Ammon's horn (tissue), 1 donor: ENCODE results near the gene PAXX.

Experiments
- DNase-seq: peaks from one replicate; pipeline ENCODE4 v3.0.0-alpha.2; 2016; ENCODE audit warnings: low spot score

PAXX gene

DNA sequence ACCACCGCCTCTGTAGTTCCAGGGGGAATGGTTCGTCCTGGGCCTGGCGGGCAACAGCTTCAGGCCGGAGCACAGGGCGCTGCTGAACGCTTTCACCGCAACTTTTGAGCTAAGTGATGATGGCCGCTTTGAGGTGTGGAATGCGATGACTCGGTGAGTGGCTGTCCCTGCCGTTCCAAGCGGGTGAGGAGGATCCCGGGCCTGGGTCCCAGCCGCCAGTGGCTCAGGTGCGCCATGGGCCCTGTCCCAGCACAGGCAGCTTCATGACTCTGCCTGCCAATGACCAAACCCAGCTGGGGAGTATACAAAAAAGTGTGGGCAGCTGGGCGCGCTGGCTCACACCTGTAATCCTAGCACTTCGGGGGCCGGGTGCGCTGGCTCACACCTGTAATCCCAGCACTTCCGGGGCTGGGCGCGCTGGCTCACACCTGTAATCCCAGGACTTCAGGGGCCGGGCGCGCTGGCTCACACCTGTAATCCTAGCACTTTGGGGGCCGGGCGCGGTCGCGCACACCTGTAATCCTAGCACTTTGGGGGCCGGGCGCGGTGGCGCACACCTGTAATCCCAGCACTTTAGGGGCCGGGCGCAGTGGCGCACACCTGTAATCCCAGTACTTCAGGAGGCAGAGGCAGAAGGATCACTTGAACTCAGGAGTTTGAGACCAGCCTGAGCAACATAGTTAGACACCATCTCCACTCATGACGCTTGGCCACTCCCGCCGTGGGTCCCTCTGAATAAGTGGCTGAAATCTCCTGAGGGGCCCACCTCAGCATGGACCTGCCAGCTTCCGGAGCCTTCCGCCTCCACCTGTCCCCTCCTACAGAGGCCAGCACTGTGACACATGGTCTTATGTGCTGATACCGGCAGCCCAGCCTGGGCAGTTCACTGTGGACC, 39.1 kb upstream of the PAXX start:
- no peak for DNase-seq

DNA sequence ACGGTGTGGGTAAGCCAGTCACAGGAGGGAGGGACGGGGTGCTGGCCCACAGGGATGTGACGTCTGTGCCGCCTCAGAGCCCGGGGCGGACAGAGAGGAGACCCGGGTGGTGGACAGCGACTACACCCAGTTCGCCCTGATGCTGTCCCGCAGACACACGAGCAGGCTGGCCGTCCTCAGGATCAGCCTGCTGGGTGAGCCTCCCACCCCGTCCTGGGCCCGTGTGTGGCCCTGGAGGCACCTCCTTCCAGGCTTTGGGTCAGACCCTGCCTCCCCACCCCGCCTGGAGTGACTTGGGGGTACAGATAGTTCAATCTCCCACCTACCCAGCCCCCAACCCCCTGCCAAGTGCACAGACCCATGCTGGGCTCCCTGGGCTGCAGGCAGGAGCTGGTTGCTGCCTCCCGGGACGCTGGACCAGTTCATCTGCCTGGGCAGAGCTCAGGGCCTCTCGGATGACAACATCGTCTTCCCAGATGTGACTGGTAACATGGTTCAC, 38.4 kb upstream of the PAXX start:
- no peak for DNase-seq

DNA sequence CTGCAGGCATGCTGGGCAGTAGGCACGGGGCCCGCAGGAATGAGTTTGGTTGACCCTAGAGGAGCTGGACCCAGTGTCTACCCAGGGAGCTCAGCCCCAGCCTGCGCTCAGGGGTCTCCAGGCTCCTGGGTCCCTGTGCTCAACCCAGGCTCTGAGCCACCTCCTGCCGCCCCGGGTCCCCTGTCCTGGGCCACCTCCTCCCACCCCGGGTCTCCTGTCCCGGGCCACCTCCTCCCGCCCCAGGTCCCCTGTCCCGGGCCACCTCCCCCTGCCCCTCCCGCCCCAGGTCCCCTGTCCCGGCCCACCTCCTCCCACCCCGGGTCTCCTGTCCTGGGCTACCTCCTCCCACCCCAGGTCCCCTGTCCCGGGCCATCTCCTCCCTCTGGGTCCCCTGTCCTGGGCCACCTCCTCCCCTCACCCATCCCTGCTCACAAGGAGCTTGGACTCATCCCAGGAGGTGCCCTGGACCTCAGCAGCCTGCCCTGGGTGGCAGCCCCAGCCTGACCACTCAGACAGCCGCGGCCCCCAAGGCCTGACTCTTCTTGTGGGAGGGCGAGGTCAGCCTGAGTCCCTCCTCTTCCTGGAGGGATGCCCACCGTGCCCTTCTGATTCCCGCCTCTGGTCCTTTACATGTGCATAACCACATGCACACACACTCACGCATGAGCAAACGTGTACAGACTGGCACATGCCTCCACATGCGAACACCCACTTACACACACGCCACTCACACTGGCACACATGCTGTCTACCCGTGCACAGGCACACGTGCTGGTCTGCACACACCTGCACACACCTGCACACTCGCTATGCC, 37.7 kb upstream of the PAXX start:
- DNase-seq: no peak

DNA sequence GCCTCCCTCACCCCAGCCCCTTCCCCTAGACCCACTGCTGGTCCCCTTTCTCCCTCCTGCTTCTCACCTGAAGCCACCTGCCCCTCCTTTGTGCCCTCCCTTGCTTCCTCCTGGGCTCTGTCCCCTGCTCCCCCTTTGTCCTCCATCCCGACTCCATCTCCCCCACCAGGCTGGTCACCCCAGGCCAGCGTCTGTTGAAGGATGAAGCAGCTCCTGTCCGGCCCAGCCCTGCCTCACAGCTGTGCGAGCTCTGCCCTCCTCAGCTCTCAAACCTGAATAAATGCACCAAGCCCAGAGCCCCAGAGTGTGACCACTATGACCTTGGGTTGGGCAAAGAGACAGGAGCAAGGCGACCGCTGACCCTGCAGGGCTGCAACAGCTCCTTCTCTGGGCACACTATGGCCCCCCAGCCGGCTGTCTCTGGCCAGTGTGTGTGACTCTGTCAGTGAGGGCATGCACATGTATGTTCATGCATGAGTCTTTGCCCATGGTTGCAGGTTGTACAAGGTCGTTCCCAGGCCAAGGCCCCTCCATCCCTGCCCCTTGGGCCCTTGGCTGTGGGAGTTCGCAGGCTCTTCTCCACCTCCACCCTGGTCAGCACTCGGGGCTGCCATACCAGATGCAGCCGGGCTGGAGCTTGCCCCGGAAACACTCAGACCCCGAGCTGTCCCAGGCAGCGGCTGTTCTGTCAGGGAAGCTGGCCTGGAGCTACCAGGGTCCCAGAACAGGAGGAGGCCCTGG, 36.9 kb upstream of the PAXX start:
- DNase-seq: no peak

DNA sequence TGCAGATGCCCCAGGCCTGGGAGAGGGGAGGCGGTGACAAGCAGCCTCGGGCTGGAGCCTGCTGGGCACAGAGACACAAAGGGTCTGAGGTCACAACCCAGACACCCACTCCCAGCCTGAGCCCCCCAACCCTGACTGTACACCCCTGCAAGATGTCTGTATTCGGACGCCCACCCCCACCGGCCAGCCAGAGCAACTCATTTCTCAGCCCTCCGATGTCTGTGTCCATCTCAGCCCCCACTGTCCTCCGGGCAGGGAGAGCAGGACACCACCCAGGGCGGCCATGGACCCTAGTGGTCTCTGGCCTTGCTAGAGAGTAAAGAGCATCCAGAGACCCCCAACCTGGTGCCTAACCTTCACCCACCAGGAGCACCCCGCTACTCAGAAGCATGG, 36.3 kb upstream of the PAXX start:
- no peak for DNase-seq

DNA sequence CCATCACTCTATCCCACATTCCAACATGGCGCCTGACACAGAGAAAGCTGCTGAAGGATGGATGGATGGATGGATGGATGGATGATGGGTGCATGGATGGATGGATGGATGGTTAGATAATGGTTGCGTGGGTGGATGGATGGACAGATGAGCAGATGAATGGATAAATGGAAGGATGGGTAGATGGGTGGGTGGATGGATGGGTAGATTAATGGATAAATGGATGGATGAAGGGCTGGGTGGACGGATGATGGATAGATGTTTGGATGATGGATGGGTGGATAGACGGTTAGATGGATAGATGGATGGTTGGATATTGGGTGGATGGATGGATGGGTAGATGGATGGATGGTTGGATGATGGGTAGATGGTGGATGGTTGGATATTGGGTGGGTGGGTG, 35.6 kb upstream of the PAXX start:
- no peak for DNase-seq

DNA sequence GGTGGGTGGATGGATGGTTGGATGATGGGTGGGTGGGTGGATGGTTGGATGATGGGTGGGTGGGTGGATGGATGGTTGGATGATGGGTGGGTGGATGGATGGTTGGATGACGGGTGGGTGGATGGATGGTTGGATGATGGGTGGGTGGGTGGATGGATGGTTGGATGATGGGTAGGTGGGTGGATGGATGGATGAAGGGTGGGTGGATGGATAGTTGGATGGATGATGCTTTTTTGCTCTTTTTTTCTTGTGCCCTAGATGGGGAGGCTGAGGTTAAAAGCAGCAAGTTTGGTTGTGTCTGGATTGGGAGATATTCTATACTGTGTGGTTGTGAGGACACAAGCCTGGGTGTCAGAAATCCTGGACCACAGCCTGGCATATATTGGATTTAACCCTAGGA, 34.8 kb upstream of the PAXX start:
- DNase-seq: no peak

DNA sequence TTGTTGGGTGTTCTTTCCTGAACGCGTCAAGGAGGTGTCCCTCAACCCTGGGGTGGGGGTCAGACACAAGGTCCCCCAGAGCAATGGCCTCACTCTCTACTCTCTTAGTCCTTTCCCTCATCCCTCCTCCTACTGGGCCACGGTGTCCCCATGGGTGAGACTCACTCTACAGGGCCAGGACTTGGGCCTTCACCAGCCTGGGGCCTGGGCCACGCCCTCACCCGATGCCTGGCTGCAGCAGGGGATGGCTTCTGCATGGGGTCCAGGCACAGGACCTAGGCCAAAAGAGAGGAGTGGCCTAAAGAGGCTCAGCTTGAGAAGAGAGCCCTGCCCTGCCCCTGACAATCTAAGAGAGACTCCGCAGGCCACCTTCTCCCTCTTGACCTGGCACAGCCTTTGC, 34.3 kb upstream of the PAXX start:
- DNase-seq: no peak

DNA sequence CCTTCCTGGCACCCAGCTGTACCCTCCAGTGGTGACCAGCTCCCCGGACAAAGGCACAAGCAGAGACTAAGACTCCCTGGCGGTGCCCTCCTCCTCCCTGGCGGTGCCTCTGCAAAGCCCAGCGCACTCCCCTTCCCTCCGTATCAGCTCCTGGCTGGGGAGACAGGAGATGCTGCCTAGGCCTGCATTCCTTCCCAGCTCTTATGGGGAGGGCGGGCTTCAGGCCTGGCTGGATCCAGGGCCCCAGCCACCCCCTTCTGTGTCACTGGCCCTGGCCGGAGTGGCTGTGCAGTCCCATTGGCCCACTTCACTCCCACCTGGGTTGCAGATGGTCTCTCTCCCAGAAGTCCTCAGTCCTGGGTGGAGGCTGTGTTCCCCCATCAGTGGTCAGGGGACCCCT, 33.7 kb upstream of the PAXX start:
- DNase-seq: no peak

DNA sequence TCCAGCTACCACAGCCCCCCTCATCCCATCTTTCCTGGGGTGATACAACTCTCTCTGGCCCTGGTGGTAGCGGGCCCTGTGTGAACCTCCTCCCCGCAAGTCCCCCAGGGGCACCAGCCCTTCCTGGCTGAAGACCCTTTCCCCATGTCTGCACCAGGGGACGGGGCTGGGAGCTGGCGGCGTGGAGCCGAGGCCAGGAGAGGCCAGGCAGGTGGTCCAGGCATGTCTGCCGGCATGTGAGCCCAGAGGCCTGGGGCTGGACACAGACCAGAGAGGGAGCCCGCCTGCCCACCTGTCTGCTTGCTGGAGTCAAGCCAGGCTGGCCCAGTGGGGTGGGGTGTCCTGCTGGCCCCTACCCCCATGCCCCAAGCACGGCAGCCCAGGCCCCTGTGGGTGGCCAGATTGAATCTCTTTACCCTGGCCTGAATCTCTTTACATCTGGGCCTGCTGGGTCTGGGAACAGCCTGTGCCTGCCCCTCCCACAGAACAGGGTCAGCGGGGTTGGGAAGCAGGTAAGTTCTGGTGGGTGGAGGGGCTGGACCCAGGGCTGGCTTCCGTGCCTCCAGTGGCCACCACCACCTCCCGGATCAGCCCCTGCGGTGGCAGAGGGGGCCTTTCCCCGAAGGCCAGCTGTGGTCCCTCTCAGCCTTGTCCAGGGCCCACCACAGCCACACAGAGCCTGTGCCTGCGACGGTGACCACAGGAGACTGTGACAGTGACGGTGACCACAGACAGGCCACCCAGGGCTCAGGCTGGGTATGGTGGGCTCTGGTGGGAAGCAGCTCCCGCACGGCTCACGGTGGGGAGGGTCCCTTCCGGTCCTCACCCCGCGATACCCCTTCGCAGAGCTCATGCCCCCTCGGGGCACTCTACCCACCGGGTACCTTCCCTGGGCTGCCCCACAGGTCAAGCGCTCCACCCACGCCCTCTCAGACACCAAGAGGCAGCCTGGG, 33.0 kb upstream of the PAXX start:
- no peak for DNase-seq

DNA sequence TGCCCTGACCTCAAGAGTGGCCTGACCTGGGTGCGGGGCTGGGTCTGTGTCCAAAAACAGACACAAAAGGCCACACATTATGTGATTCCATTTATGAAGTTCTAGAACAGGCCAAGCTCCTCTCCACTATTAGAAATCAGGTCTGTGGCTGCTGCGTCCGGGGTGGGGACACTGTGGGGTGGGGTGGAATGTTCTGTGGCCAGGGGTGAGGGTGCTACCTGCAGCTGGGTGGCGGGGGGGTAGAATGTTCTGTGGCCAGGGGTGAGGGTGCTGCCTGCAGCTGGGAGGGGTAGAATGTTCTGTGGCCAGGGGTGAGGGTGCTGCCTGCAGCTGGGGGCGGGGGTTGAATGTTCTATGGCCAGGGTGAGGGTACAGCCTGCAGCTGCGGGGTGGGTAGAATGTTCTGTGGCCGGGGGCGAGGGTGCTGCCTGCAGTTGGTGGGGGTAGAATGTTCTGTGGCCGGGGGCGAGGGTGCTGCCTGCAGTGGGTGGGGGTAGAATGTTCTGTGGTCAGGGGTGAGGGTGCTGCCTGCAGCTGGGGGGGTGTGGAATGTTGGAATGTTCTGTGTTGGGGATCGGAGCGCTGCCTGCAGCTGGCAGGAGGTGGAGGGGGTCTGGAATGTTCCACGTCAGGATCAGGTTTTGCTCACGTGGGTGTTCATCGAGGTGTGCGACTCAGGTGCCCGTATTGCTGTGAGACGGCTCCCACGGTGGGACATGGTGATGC, 31.8 kb upstream of the PAXX start:
- no peak for DNase-seq

DNA sequence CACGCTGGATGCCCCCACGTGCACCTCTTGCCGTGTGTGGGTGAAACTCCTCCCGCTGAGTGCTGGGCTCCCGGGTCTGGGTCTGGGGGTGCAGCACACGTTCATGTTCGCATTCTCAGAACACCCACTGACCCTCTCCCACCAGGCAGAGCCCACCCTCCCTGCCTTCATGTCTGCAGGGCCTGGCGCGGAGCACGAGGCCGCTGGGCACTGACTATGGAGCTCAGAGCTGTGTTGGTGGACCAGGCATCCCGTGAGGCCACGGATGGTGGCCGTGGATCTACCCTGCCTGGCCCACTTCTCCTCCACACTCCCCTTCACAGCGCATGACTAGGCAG, 31.3 kb upstream of the PAXX start:
- no peak for DNase-seq

DNA sequence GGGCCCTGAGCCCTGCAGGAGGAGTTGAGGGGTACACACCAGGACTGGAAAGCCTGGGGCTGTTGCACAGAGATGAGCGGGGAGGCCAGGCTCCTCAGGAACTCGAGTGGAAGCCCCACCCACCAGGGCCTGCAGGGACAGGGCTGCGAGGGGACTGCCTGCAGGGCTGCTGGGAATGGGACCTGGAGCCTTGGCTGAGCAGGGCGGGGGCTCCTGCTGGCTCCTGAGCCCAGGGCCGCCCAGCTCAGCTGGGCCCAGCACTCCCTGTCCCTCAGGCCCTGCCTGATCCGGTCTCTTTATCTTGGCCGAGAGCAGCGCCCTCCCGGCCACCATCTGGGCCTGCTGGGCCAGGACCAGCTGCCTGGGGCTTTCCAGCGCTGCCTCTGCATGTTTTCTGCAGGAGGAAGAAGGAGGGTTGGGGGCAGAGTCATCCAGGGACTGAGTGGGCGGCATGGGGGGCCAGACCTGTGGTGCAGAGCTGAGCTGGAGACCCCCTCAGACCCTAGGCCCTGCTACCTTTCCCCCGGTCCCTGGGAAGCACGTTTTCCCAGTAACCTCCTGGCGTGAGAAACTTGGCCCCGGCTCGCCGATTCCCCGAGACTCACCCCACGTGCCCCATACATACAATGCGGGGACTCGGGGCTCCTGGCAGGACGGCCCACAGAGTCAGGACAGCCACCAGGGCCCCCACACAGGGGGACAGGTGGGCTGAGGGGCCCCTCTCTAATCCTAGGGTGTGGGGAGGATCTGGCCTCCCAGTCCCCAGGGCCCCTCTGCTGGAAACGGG, 30.8 kb upstream of the PAXX start:
- peak; percentile 44 for DNase-seq

DNA sequence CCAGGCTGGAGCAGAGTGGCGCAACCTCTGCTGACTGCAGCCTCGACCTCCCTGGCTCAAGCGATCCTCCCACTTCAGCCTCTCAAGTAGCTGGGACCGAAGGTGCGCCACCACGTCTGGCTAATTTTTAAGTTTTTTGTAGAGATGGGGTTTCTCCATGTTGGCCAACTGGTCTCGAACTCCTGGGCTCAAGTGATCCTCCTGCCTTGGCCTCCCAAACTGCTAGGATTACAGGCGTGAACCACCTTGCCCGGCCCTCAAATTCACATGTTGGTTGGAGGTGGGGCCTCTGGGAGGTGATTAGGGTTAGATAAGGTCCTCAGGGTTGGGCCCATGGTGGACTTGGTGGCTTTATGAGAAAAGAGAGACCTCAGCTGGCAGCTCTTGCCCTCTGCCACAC, 30.1 kb upstream of the PAXX start:
- no peak for DNase-seq

DNA sequence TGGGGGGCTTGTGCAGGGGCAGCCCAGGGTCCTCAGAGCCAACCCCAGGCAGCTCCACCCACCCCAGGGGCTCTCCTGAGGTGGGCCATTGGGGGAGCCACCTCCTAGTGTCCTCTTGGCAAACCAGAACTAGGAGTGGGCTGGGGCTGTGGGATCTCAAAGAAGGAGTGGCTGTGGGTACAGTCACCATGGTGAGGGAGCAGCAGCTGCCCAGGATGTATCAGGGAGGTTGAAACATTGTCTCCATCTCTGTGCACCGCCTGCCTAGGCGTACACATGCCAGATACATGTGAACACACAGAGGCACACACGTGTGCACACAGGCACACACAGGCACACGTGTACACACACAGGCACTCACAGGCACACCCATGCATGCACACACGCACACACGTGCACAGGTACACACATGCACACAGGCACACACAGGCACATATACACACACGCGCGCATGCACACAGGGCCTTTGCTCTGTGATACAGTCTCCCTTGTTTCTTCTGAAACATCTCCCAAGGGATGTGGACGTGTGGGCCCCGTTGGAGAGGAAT, 29.4 kb upstream of the PAXX start:
- no peak for DNase-seq

DNA sequence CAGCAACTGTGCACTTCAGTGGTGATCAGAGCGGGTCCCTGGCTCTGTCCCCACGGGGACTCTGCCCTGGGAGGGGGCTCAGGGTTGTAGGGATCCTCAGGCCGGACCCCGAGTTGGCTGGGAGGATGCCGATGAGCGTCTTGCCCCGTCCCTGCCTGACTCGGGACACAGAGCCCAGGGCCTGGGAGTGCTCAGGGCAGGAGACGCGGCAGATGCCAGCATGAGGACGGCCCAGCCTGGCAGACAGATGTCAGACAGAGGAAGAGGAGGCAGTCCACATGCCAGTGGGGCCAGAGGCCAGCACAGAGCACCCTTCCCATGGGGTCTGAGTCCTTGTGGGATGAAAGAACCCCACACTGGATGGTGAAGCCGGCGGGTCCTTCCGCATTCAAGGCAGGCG, 28.9 kb upstream of the PAXX start:
- peak; percentile 34 for DNase-seq

DNA sequence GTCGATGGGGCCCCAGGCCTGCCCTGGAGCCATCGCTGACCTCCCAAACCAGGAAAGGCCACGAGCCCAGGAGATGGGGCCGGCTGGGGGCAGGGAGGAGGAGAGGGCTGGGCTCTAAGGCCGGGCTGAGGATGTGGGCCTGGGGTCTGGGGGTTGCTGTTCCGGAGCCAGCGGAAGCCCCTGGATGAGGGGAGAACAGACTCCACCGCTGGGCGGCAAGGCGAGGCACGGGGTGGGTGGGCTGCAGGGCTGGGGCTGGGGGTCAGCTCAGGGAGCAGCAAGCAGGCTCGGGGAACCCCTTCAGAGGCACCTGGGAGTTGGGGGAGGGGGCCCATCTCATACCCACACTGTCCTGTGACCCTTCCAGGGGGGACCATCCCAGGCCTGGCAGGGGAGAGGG, 28.5 kb upstream of the PAXX start:
- no peak for DNase-seq

DNA sequence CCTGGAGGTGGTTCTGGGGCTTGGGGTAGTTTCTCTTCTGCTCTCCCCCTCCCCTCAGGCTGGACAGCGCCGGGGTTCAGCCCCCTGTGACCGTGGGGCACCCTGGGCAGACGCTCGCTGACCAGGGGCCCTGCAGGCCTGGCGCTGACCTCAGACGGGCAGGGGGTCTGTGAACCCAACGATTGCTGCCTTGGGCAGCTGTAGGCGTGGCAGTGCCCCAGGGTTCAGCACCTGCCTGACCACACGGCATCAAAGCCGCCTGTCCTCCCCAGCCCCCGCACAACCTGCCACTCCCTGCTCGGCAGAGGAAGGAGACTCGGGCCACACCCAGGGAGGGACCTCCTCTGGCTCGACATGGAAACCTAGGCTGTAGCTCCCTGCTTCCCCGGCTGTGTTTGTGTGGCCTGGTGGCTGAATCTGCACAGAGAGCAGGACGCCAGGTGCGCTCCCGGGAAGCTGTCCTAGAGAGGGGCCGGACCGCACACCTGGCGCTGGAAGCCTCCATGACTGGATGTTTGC, 28.0 kb upstream of the PAXX start:
- no peak for DNase-seq

DNA sequence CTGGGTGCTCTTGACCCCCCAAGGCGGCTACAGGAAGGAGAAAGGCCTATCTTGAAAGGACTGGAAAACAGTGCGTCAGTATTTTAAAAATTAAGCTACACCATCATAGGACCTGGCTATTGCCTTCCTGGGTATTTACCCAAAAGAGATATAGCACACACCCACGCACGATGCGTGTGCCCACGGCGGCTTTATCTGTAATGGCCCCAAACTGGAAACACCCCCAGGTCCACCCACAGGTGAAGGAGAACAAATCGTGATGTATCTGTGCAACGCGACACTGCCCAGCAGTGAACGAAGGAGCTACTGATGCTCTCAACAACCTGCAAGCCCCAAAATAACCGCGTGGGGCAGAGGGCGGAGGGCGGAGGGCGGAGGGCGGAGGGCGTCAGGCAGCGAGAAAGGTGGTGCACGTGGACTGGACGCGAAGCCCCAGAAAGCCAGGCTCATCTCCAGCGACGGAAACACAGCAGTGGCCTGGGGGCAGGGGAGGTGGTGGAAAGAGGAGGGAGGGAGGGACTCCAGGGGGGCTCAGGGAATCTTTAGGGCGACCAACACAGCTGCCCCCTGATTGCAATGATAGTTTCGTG, 27.3 kb upstream of the PAXX start:
- DNase-seq: no peak
